HG03469 (cell line): ENCODE data around the gene C16orf82.
A peak's percentile ranks its signal among the peaks of the same experiment; 100 is the strongest.
"Not testable (repeated sequence)": the region's sequence is repeated elsewhere in the genome, so short reads cannot be mapped to it uniquely, and the experiment has no call there.

ENCODE experiments used
- ATAC-seq: cut with Tn5 transposase; IDR thresholded peaks from one replicate; pipeline ENCODE4 v1.9.1; 2021; ENCODE audit warnings: mild to moderate bottlenecking, moderate library complexity, moderate number of reproducible peaks; ENCODE audit not compliant: unreplicated experiment

The C16orf82 gene

DNA sequence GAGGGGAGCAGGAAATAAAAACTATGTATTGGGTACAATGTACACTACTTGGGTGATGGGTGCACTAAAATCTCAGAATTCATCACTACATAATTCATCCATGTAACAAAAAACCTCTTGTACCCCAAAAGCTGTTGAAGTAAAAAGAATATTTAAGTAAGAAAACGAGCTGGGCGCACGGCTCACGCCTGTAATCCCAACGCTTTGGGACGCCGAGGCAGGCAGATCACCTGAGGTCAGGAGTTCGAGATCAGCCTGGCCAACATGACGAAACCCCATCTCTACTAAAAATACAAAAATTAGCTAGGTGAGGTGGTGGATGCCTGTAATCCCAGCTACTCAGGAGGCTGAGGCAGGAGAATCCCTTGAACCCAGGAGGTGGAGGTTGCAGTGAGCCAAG is 19.3 kb downstream of the C16orf82 start:
- not testable (repeated sequence) for ATAC-seq

DNA sequence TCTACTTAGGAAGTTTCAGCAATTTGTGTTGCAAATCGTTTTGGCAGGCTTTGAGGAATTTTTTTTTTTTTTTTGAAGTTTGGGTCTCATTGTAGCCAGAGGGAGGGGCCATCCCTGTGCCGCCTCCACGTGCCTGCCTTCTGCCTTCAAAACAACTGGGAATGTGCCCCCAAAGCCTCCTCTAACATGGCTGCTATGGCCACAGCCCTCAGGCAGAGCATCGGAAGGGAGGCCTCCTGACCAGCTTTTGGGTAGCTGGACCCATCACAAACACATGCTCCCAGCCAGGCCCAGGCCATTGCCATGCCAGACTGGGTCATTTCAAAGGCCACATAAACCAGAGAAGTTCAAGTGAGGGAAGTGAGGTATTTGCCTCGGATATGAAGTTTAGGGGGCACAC is 21.5 kb downstream of the C16orf82 start:
- no peak for ATAC-seq

DNA sequence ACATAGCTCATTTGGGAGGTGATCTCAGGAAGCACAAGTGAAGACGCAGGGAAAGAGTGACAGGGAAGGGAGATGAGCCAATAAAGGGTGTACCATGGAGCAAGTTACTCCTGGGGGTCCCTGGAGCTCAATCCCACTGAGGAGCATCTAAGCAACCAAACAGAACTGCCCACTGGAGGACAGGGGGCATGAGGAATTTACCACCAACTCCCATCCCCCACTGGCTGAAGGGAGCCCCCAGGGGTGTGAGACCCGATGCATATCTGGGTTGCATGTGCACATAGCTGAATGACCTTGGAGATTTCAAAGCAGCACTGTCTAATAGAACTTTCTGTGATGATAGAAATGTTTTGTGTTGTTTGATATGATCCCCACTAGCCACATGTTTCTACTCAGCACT is 29.6 kb downstream of the C16orf82 start:
- ATAC-seq, result no peak

DNA sequence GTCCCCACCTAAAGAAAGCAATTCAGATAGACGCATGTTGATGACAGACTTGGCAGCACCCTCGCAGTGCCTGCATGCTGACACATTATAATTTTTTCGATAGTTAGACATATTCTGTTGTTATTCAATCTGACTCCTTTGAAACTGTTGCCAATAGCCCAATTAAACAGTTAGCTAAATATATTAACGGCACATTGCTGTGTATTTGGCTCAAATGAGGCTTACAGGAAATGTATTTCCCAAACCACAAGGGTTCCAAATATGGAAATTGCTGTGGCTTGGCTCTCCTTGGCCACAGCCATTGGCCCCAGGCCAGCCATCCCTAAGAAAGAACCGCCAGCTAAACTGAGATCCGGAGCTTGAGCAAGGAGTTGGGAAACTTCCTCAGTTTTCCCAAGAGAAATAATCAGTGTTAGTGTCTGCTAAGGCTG is 31.1 kb downstream of the C16orf82 start:
- no peak for ATAC-seq

DNA sequence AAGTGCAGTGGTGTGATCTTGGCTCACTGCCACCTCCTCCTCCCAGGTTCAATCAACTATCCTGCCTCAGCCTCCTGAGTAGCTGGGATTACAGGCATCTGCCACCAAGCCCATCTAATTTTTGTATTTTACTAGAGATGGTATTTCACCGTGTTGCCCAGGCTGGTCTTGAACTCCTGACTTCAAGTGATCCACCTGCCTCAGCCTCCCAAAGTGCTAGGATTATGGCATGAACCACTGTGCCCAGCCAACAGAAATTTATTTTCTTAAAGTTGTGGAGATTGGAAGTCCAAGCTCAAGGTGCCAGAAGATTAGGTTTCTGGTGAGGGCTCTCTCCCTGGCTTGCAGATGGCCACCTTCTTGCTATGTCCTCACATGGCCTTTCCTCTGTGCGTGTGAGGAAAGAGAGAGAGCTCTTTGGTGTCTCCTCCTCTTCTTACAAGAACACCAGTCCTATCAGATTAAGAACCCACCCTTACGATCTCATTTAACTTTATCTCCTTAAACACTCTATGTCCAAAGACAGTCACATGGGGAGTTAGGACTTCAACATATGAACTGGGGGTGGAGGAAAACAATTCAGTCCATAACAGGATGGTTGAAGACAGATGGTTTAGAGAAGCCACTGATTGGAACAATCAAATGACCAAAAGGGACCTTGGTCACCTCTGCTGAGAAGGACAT is 31.8 kb downstream of the C16orf82 start:
- no peak for ATAC-seq

DNA sequence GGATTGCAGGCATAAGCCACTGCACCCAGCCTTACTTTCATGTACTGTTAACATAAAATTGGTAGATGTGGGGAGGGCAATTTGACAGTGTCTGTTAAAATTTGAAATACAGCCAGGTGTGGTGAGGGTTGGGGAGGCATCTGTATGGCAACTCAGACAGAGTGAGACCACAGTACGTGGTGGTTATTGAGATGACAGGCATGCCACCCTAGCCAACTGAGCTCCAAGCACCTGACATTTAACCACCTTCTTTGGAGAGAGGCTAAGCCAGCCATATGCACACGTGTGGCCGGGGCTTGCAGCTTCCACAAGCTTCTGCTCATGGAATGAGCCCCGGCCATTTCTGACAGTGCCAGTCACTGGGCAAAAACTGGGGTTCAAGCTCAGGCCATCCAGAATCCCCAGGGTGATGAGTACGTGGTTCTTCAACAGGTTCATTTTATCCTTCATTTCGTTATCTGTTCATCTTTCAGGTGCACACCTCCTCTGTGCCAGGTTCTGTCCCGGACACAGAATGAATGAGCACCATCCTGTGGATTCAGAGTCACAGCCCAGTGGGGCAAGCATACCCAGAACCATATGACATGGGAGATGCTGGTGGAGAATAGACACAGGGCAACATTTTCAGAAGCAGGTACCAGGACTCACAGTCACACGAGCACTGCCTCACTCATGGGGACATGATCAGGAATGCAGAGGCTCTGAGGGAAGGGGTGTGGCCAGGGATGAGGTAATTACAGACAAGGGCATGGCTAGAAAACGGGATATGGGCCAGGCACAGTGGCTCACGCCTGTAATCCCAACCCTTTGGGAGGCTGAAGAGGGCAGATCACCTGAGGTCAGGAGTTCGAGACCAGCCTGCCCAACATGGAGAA is 36.2 kb downstream of the C16orf82 start:
- no peak for ATAC-seq

DNA sequence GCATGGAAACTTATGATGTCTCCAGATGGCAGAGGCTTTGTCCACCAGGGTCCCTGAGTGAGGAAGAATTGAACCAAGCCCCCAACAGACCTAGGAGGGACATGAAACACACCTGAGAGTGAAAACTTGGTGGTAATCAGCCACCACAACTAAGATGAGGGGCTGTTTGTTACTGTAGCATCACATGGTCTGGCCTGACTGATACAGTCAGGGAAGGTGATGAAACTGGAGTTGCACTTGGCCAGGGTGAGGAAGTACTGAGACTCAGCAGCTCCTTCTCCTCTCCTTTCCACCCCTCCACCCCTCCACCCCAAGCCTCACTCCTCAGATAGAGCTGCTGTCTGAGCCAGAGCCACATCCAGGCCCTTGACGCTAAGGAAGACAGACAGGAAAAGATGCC is 37.2 kb downstream of the C16orf82 start:
- no peak for ATAC-seq

DNA sequence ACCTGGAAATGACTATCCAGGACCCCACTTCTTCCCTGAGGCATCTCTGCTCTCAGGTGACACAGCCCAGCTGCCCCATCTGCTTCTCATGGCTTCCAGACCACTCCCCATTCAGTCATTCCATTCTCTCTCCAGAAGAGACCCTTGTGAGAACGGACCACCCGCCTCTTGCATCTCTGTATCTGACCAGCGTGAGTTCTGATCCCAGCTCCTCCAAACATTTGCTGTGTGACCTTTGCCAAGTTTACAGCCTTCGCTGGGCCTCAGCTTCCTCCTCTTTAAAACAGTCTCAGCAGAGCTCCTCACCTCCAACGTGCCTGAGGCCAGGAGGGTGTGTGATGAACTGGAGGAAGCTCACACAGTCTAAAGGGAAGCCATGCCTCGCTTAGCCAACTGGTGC is 39.6 kb downstream of the C16orf82 start:
- no peak for ATAC-seq

DNA sequence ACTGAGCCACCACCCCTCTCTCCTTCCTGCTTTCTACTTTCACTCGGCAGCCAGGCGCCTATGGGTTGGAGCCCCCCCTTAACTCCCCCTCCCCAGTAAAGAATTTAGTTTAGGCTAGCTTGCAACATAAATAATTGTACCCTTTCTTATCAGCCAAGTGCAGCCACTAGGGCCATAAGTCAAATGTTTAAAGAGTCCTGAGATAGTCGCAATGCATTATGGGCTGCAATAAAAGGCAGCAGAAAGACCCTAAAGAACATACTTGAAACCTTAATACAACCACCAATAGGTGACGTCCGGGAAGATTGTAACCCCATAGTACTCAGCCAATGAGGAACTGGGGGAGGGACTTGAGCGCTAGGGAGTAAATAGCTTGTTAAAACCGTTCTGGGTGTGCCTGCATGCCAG is 40.5 kb downstream of the C16orf82 start:
- ATAC-seq, result no peak

DNA sequence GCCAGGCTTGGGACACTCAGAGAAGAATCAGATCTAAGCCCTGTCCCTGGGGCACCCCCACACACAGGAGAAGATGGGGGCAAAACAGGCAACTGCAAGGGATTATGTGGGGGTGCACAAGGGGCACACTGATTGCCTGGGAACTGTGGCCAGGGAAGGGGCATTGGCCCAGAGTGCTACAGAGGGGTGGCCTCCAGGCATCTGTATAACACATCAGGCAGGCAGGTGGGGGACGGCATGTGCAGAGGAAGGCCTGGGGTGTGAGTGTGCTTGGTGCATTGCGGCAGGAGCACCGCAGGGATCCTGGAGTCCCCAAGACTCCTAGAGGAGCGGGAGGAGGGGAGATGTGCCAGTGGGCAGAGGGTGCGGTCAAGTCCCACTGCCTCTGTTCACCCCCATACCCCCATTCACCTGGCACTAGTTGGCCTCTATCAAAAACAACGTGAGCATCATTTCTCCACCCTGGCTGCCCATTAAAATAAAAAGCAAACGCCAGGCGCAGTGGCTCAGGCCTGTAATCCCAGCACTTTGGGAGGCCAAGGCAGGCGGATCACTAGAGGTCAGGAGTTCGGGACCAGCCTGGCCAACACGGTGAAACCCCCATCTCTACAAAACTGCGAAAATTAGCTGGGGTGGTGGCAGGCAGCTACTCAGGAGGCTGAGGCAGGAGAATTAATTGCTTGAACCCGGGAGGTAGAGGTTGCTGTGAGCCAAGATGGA is 41.5 kb downstream of the C16orf82 start:
- no peak for ATAC-seq

DNA sequence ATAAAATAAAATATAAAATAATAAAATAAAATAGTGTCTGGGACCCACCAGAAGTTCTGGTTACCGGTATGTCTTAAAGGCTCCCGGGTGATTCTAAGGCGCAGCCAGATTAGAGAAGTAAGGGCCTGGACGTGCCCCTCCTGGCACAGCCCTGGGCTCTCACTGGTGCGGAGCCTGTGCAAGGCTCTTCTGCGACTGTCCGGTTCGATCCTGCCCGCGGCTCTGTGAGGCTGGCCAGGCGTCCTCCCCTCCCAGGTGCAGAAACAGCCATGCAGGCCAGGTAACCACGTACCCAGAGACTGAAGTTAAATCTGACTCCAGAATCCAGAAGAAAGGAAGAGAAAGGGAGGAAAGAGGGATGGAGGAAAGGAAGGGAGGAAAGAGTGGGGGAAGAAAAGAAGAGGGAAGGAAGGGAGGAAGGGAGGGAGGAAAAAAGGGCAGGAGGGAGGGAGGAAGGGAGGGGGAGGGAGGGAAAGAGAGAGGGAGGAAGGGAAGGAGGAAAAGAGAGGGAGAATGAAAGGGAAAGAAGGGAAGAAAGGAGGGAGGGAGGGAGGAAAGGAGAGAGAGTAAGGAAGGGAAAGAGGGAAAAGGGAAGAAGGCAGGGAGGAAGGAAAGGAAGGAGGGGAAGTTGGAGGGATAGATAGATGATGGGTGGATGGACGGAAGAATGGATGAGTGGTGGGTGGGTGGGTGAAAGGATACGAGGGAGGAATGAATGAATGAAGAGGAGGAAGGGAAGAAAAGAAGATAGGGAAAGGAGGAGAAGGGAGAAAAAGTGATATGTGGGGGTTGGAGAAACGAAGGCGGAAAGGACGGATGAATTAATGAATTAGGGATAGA is 42.3 kb downstream of the C16orf82 start:
- ATAC-seq, result no peak

DNA sequence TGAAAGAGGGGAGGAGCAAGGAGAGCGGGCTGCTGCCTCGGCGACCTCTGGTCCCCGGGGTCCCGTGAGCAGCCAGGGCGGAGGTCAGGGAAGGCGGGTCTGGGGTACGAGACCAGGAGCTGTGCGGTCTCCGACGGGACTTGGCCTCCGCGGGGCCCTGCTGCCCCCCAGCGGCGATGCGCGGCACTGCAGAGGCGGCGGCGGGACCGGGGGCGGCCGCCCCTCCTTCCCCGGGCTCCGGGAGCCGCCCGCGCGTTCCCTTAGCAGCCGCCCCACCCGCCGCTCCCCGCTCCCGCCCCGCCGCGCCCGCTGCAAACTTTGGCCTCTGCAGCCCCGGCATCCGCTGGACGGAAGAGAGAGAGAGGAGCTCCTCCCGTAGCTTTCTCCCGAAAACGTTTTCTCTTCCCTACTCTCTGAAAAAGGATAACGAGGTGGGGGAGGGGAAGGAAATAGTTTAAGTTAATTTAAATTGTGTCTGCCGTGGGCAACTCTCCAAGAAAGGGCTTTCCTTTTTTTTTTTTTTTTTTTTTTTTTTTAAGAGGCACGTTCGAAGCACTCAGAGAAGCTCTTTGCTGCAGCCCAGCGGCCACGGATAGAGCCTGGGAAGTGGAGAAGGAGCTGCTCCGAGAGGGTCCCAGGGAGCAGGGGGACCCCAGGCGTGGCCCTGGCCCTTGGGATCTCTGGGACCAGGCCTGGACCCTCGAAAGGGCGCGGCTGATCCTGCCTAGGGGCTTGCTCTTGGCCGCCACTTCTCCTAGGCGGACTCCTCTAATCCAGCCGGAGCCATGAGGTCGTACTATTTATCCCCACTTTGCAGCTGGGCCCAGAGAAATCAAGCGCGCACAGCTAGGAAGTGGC is 43.2 kb downstream of the C16orf82 start:
- ATAC-seq, result peak; percentile 49

DNA sequence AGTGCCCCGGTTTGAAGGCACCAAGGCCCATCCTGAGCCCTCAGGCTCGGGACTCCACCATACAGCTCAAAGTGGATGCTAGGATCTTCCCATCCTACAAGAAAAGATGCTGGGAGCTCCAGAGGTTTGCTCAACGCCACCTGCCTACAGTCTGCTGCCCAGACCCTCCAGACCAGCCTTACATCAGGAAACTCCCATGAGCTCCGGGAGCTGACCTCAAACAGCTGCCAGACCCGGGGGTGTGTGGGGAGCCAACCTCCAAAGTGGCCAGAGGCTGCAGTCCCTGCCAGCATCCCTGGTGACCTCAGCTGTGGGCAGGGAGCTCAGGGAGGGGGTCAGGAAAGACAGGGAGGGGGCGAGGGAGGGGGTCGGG is 43.8 kb downstream of the C16orf82 start:
- ATAC-seq, result no peak

DNA sequence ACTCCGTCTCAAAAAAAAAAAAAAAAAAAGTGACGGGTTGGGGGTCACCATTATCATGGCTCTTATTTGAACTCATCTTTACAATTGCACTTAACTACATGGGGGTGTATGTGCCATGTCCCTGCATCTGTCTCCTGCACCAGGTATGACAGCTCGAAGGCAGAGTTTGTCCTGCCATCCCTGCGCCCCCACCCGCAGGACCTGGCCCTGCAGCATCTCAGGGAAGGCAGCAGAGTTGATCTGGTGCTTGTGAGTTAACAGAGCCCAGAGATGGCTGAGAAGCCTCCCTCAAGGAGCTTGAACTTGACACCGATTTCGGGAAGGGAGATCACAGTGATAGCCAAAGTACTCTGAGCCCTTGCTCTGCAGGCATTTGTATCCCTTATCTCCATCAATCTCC is 44.8 kb downstream of the C16orf82 start:
- no peak for ATAC-seq

DNA sequence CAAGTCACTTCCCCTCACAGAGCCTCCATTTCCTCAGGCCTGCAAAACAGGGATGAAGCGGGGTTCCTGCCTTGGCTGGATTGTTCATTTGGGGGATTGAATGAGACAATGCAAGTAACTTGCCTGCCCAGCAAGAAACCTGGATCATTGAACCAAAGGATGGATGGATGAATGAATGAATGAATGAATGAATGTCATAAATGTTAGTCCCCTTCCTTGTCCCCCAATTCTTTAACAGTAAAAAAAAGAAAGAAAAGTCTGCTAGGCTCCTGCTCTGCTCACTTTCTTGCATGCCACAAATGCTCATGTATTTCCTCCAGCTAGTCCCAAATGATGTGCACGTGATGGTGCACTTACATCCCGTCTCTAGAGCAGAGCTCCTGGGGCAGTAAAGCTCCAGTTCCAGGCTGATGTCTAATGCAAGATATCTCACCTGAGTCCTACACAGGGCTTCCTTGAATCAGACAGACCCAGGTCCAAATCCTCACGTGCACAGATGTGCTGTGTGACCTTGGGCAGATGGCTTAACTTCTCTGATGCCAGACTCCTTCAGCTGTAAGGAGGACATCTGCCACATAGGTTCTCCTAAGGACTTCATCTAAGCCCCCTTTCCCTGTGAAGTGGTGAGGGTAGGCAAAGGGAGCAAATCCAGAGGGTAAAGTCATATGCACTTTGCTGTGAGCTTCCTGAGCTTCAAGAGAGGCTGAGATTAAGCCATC is 45.5 kb downstream of the C16orf82 start:
- no peak for ATAC-seq

DNA sequence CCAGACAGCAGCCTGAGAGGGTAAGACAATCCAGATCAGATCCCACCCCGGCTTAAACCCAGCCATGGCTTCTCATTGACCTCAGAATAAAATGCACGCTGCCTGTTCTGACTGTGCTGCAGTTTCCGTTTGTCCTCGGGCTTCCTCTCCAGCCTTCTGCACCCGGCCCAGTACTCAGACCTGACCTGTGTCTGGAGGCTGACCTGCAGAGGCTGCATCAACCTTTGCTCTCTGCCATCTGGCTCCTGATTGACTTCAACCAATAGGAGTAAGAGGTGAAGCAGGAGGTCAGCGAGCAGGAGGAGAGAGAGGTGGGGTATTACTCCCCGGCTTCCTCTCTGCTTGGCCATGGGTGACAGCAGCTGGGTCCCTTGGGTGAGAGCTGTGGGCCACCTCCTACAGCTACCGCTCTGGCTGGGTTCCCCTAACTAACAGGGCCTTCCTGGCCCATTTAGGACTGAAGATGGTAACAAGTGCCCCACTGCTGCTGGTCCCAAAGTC is 46.7 kb downstream of the C16orf82 start:
- ATAC-seq, result no peak

DNA sequence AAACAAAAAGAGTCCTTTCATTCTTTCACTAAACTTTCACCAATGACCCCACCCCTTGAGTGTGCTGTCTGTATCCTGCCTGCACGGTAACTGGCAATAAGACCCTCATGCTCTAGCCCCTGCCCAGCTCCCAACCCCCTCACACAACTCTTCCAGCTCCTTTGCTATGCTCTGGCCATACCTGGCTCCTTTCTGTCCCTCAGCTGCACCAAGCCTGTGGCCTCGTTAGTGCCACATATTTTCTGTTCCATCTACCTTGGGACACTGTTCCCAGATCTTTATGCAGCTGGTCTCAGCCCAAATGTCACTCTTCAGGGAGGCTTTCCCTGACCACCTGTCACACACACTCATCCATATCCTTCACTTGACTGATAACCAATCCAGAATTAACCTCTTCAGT is 47.3 kb downstream of the C16orf82 start:
- no peak for ATAC-seq

DNA sequence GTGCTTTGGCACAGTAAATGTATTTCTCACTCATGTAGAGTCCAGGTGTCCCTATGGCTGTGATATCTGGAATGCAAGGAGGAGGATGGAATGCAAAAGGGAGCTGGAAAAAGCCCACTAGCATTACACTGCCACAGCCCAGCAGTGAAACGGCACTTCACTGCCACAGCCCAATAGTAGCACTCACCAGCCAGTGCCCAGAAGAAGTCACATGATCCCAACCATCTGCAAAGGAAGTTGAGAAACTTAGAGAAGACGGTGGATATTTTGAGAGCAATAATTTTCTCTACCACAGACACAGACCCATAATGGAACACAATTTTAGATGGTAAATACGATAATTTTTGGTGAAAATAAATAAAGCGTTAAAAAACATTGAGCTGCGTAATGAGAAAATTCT is 51.8 kb downstream of the C16orf82 start:
- ATAC-seq, result no peak
